NCI-H2107 treated with DMSO at 0.1 percent for 48 hours (cell line): ENCODE measurements around the gene SPPL2C.

Experiments
- DNase-seq: peaks from one replicate; lab custom pipeline; 2025; ENCODE audit not compliant: unreplicated experiment; lab: John Stamatoyannopoulos, UW

The SPPL2C gene

GRCh38 chr17:45844695-45845375 lies at the start of gene SPPL2C:
Gene SPPL2C, plus strand, starts transcription at chr17:45844881. Its CDS starts 26 bp downstream, at chr17:45844907.
- DNase-seq = no peak

GRCh38 chr17:45800816-45801215 lies 43.9 kb upstream of the SPPL2C start:
- DNase-seq = no peak

DNA sequence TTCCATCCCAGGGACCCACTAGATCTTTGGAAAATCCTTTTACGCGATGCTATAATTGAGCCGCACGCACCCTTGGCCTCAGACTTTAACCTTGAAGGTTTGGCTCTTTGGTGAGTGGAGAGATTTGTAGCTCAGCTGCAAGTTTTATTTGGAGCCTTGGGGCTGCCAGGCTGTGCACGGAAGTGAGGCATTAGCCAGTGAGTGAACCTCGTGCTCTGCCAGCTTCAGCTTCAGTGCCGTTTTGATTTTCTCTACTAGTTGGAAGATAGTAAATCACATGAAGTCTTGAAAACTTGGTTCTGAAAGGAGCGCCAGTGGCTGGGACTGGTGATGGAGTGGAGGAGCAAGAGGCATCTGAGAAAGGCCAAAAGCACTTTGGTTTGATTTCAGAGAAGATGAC lies 43.3 kb upstream of the SPPL2C start:
- no peak for DNase-seq

GRCh38 chr17:45808845-45809244 lies 35.8 kb upstream of the SPPL2C start:
- DNase-seq = no peak

DNA sequence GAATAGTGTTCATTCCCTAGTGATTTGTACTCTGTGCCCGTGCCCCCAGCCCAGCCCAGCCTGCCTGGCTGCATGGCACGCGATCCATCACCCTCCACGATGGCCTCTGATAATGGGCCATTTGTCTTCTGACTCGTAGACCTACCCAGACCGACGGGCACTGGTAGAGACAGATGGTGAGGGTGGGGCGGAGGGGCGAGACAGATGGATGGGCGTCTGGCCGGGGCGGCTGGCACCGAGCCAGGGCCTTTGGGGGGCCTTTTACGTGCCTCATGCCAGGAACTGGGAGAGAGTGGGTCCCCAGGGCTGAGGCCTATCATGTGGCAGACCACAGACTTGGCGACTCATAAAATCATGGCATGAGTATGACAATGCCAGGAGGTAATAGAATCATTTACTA lies 35.2 kb upstream of the SPPL2C start:
- DNase-seq = no peak

GRCh38 chr17:45812102-45812501 lies 32.6 kb upstream of the SPPL2C start:
- DNase-seq = no peak

- no peak for DNase-seq
These were observed 31.5 kb upstream of the SPPL2C start for GRCh38 chr17:45813048-45813725.

GRCh38 chr17:45814622-45815606 lies 29.8 kb upstream of the SPPL2C start:
- no peak for DNase-seq

DNA sequence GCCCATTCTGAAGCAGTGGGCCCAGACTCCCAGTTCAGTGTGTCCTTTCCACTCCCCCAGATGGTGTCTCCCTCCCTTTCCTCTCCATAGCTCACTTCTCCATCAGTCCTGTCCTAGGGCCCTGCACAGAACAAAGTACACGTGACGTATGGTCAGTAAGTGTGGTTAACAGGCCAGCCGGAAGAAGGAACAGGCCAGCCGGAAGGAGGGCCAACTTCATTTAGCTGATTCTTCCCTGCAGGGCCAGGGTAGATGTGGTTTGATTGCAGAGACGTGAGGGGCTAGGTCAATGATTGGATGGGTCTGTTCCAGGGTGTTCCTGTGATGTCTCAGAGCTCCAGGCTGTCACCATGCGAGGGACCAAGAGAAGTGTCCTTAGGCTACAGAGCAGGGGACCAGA lies 28.9 kb upstream of the SPPL2C start:
- no peak for DNase-seq

- no peak for DNase-seq
These were observed 26.6 kb upstream of the SPPL2C start for GRCh38 chr17:45818041-45818440.

- no peak for DNase-seq
These were observed 26.0 kb upstream of the SPPL2C start for GRCh38 chr17:45818699-45819098.

- DNase-seq = no peak
These were observed 25.0 kb upstream of the SPPL2C start for GRCh38 chr17:45819632-45820031.

DNA sequence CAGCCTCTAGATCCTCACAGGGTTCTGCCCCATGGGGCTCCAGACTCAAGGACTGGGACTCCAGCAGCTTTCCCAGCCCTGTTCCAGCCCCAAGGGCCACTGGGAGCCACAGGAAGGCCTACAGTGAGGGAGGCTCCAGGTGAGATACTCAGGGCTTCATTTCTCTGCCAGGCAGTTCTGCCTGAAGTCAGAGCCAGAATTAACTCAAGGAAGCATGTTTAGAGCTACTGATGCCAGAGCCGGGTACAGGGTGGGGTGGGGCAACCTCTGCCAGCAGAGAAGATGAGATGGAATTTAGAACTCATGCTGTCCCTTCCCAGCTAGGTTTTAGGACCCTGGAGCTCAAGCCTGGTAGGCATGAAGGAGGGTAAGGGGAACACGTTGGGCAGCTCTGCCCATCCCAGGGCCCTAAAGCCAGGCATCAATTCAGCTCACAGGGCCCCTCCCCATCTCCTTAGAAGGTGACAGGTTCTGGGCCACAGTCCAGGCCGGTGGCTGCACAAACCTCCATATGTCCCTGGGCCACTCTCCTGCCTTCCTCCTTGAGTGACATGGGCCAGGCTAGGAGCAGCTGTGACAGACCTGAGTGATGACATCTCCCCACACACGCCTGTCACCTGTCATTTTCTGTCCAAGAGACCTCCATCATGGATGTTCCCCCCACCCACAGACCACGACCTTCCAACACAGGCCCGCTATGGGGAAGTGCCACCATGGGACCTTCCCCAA lies 24.5 kb upstream of the SPPL2C start:
- DNase-seq = no peak

GRCh38 chr17:45821147-45821546 lies 23.5 kb upstream of the SPPL2C start:
- no peak for DNase-seq

- no peak for DNase-seq
These were observed 21.1 kb upstream of the SPPL2C start for GRCh38 chr17:45823598-45823997.

DNA sequence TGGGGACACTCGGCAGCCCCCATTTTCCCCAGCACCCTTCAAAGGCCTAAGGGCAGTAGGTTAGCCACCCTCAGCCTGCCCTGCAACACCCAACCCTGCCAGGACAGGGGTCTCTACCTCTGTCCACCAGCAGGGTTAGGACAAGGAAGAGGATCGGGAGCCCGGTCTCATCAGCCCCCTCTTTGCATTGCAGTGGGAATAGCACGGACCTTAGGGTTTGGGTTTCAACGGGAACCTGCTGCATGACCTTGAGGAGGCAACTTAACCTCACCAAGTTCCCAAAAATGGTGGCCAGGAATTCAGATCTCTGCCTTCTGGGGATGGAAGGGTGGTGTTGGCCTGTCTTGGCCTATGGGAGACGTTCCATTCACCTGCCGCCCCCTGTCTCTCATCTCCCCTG lies 20.2 kb upstream of the SPPL2C start:
- DNase-seq = no peak

DNA sequence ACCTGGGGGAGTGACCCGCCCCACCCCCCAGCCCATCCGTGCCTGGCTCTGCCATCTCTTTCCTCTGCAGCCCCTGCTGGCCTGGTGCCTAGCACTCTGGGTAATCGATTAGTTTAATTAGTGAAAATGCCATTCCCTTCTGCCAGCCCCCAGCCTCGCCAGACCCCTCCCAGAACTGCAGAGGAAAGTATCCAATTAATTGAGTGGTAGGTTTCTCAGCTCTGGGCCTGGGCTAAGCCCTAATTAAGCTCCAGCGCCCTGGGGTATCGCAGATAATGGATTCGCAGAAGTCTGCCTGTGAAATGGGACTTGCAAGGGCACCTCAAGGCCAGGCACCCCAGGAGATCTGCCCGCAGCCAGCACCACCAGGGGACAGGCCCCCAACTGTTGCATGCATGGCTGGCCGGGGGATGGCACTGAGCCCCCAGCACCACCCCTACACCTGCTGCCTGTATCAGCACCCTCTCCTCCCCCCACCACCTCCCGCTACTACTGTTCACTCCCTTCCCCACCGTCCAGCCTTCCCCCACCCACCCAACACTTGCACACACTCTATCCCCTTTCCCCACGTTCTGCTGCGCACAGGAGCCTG lies 19.7 kb upstream of the SPPL2C start:
- no peak for DNase-seq

- DNase-seq = no peak
These were observed 18.9 kb upstream of the SPPL2C start for GRCh38 chr17:45825792-45826191.

GRCh38 chr17:45826919-45827588 lies 17.6 kb upstream of the SPPL2C start:
- DNase-seq = no peak

DNA sequence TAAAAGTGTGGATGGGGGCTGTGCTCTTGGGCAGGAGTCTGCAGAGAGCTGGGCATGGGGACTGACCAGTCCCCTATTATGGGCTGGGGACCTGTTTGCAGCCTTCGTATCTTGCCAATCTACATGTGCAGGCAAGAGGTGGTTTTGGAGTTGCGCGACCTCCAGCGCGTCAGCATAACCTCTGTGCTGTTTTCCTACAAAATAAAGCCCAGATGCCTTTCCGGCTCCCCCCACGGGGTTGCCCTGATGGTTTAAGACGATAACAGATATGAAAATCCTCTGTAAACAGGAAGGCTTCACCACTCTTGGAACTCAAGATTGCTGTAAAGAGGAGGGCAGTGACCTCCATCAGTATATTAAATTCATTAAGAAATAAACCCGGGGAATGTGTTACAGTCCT lies 16.5 kb upstream of the SPPL2C start:
- no peak for DNase-seq
